ENCODE data around the gene CHCHD2. TPM values are rescaled to one million over a fixed set of nuclear protein-coding genes. Genes with fewer than 3 reads are reported as not detected.
"Not testable (repeated sequence)": the region's sequence is repeated elsewhere in the genome, so short reads cannot be mapped to it uniquely, and the experiment has no call there.

Gene CHCHD2
- total RNA-seq, 1 donor from 2014 or later: 119 TPM

- Mint-ChIP-seq H3K36me3 (ENCODE audit: low read depth) (peaks cover 6% of the 10 kb centered on the region), H3K4me3 (ENCODE audit: unreplicated experiment) (no peak overlapping the region), H3K9me3 (ENCODE audit: low read depth) (no peaks in the 10 kb centered on the region), H3K4me1 (ENCODE audit: low read depth) (peaks cover 3% of the 10 kb centered on the region), H3K27me3 (ENCODE audit: low read depth) (no peaks in the 10 kb centered on the region), H3K27ac (ENCODE audit: unreplicated experiment) (no peak overlapping the region)
- peak; percentile 8 for DNase-seq (ENCODE audit: low spot score)
- TF ChIP-seq CTCF (IDR thresholded peaks at IDR 0.05): no peak
Measured at GRCh38 chr7:56099653-56100052, 6.6 kb downstream of the CHCHD2 start.

- H3K27ac Mint-ChIP-seq (ENCODE audit: unreplicated experiment); H3K4me1 Mint-ChIP-seq (ENCODE audit: low read depth); H3K36me3 Mint-ChIP-seq (ENCODE audit: low read depth); H3K4me3 Mint-ChIP-seq (ENCODE audit: unreplicated experiment); H3K27me3 Mint-ChIP-seq (ENCODE audit: low read depth); H3K9me3 Mint-ChIP-seq (ENCODE audit: low read depth): not testable (repeated sequence)
- peak; percentile 32 for DNase-seq (ENCODE audit: low spot score)
Measured at GRCh38 chr7:56098187-56099008, 7.9 kb downstream of the CHCHD2 start.

DNA sequence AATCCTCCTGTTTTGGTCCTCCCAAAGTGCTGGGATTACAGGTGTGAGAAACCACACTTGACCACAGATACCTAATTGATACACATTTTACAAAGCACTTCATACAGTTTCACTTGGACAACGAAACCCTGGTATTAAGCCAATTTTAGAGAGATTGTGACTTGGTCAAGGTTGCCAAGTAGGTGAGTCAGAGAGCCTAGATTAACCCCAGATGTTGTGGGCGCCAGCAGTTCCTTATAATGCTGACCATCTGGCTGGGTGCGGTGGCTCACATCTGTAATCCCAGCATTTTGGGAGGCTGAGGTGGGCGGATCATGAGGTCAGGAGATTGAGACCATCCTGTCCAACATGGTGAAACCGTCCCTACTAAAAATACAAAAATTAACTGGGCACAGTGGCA is 8.6 kb downstream of the CHCHD2 start:
- Mint-ChIP-seq H3K36me3 (ENCODE audit: low read depth) (peaks cover 2% of the 10 kb centered on the region), H3K9me3 (ENCODE audit: low read depth) (no peaks in the 10 kb centered on the region), H3K27ac (ENCODE audit: unreplicated experiment) (no peak overlapping the region), H3K4me1 (ENCODE audit: low read depth) (peaks cover 9% of the 10 kb centered on the region), H3K4me3 (ENCODE audit: unreplicated experiment) (no peak overlapping the region), H3K27me3 (ENCODE audit: low read depth) (no peaks in the 10 kb centered on the region)
- no peak for TF ChIP-seq CTCF (IDR thresholded peaks at IDR 0.05)
- peak; percentile 9 for DNase-seq (ENCODE audit: low spot score)

- no peak for DNase-seq (ENCODE audit: low spot score)
- Mint-ChIP-seq H3K27ac (ENCODE audit: unreplicated experiment) (peak within 1 kb of the TSS; percentile 57), H3K27me3 (ENCODE audit: low read depth) (no peaks in the 10 kb centered on the region), H3K9me3 (ENCODE audit: low read depth) (no peaks in the 10 kb centered on the region), H3K4me1 (ENCODE audit: low read depth) (peaks cover 22% of the 10 kb centered on the region), H3K4me3 (ENCODE audit: unreplicated experiment) (no peak within 1 kb of the TSS), H3K36me3 (ENCODE audit: low read depth) (peaks cover 3% of the 10 kb centered on the region)
- TF ChIP-seq CTCF (IDR thresholded peaks at IDR 0.05): peak; percentile 77
Measured at GRCh38 chr7:56092789-56093531, 13.3 kb downstream of the CHCHD2 start, which contains the start of gene PHKG1. TSS of gene PHKG1 (minus strand) at chr7:56092952. CDS start at chr7:56088941, 4,011 bp downstream.

DNA sequence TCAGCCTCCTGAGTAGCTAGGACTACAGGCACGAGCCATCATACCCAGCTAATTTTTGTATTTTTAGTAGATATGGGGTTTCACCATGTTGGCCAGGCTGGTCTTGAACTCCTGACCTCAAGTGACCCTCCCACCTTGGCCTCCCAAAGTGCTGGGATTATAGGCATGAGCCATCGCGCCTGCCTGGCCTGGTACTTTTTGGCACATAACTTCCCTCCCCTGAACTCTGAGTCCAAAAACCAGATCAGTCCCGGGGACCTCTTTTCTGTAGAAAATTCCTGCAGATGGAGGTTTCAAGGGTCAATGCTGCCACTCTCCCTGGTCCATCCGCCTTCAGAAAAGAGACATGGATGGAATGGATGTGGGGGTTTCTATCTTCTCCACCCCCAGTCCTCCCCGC is 13.9 kb downstream of the CHCHD2 start:
- not testable (repeated sequence) for H3K27ac Mint-ChIP-seq (ENCODE audit: unreplicated experiment); H3K36me3 Mint-ChIP-seq (ENCODE audit: low read depth); H3K27me3 Mint-ChIP-seq (ENCODE audit: low read depth); DNase-seq (ENCODE audit: low spot score); H3K9me3 Mint-ChIP-seq (ENCODE audit: low read depth); H3K4me3 Mint-ChIP-seq (ENCODE audit: unreplicated experiment)
- peaks cover 22% of the 10 kb centered on the region for H3K4me1 Mint-ChIP-seq (ENCODE audit: low read depth)

DNA sequence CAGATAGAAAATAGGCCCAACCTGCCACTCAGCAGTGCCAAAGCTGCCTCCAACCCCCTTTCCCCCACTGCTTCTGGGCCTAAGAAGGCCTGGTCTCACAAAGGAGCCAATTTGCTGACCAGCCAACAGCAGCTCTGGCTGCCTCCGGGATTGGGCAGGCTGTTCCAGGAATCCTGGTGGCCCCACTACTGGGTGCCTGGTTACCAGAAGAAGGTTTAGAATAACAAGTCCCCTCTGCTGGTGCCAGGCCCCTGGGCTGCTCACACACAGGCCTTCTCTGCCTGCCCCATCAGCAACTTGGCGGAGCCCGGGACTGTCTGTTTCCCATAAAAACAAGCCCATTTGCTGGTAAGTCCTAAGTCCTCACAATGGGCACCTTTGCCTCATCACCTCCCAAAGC is 14.7 kb downstream of the CHCHD2 start:
- H3K4me3 Mint-ChIP-seq (ENCODE audit: unreplicated experiment): no peak overlapping the region
- no peak overlapping the region for H3K27ac Mint-ChIP-seq (ENCODE audit: unreplicated experiment)
- no peak for TF ChIP-seq CTCF (IDR thresholded peaks at IDR 0.05)
- H3K9me3 Mint-ChIP-seq (ENCODE audit: low read depth): no peaks in the 10 kb centered on the region
- H3K4me1 Mint-ChIP-seq (ENCODE audit: low read depth): peaks cover 22% of the 10 kb centered on the region
- H3K36me3 Mint-ChIP-seq (ENCODE audit: low read depth): peaks cover 3% of the 10 kb centered on the region
- no peak for DNase-seq (ENCODE audit: low spot score)
- no peaks in the 10 kb centered on the region for H3K27me3 Mint-ChIP-seq (ENCODE audit: low read depth)

All from chondrocyte (in vitro differentiated cells).